ENCODE data around the gene CAB39. TPM values are rescaled to one million over a fixed set of nuclear protein-coding genes. Genes with fewer than 3 reads are reported as not detected.
A peak's percentile ranks its signal among the peaks of the same experiment; 100 is the strongest.

Gene CAB39
- total RNA-seq, 2 donors from 2014 or later = 32.3 to 34.5 TPM

GRCh38 chr2:230731512-230731911 is 18.9 kb downstream of the CAB39 start:
- TF ChIP-seq POLR2A (IDR thresholded peaks at IDR 0.05) (no peak), CTCF (IDR thresholded peaks at IDR 0.05) (no peak)
- Histone ChIP-seq H3K4me3 (no peak overlapping the region), H3K27me3 (no peaks in the 10 kb centered on the region), H3K4me1 (peaks cover 36% of the 10 kb centered on the region), H3K27ac (no peak overlapping the region), H3K9me3 (no peaks in the 10 kb centered on the region), H3K36me3 (replicated peaks in 1 of 2; ENCODE audit: insufficient read depth in 1 of 2, low read depth in 2 of 2) (no peaks in the 10 kb centered on the region)
- WGBS, 2 donors = 87 to 91% methylated on average over 6 of the region's 6 CpGs
- intact Hi-C loops (cut with DNase I) = no loop called here
- DNase-seq (no peak), ATAC-seq (no peak)

- Histone ChIP-seq H3K27me3 (no peaks in the 10 kb centered on the region), H3K4me1 (peaks cover 50% of the 10 kb centered on the region), H3K9me3 (no peaks in the 10 kb centered on the region), H3K27ac (no peak overlapping the region), H3K36me3 (replicated peaks in 1 of 2; ENCODE audit: insufficient read depth in 1 of 2, low read depth in 2 of 2) (no peaks in the 10 kb centered on the region), H3K4me3 (no peak overlapping the region)
- 74 to 75% methylated on average over 4 of the region's 4 CpGs for WGBS, 2 donors
- ATAC-seq (no peak), DNase-seq (no peak)
- TF ChIP-seq POLR2A (IDR thresholded peaks at IDR 0.05) (no peak), CTCF (IDR thresholded peaks at IDR 0.05) (no peak)
- intact Hi-C loops (cut with DNase I) = no loop called here
These were observed 20.3 kb downstream of the CAB39 start for GRCh38 chr2:230732914-230733401.

GRCh38 chr2:230734247-230735175 is 21.9 kb downstream of the CAB39 start:
- no peak for ATAC-seq
- no peak for TF ChIP-seq CTCF (IDR thresholded peaks at IDR 0.05)
- no peak for TF ChIP-seq POLR2A (IDR thresholded peaks at IDR 0.05)
- Histone ChIP-seq H3K9me3 (no peaks in the 10 kb centered on the region), H3K27me3 (no peaks in the 10 kb centered on the region), H3K36me3 (replicated peaks in 1 of 2; ENCODE audit: insufficient read depth in 1 of 2, low read depth in 2 of 2) (no peaks in the 10 kb centered on the region), H3K27ac (no peak overlapping the region), H3K4me1 (peaks cover 66% of the 10 kb centered on the region), H3K4me3 (no peak overlapping the region)
- intact Hi-C loops (cut with DNase I) = no loop called here
- no peak for DNase-seq
- 88 to 91% methylated on average over 11 of the region's 11 CpGs for WGBS, 2 donors

GRCh38 chr2:230735884-230736283 is 23.2 kb downstream of the CAB39 start:
- Histone ChIP-seq H3K4me3 (no peak overlapping the region), H3K4me1 (peaks cover 71% of the 10 kb centered on the region), H3K27ac (peak overlapping the region in 2 of 4 donors; percentile 18 to 54), H3K36me3 (replicated peaks in 1 of 2; ENCODE audit: insufficient read depth in 1 of 2, low read depth in 2 of 2) (no peaks in the 10 kb centered on the region), H3K27me3 (no peaks in the 10 kb centered on the region), H3K9me3 (no peaks in the 10 kb centered on the region)
- no peak for TF ChIP-seq CTCF (IDR thresholded peaks at IDR 0.05)
- no peak for TF ChIP-seq POLR2A (IDR thresholded peaks at IDR 0.05)
- ATAC-seq (no peak), DNase-seq (no peak)
- 86 to 94% methylated on average over 2 of the region's 2 CpGs for WGBS, 2 donors
- intact Hi-C loops (cut with DNase I) = no loop called here
